GDM1 (cell line): Measurements from ENCODE around the gene PARD3.

Experiments
- DNase-seq: peaks from one replicate; lab custom pipeline; 2025; lab: John Stamatoyannopoulos, UW

Gene PARD3

DNA sequence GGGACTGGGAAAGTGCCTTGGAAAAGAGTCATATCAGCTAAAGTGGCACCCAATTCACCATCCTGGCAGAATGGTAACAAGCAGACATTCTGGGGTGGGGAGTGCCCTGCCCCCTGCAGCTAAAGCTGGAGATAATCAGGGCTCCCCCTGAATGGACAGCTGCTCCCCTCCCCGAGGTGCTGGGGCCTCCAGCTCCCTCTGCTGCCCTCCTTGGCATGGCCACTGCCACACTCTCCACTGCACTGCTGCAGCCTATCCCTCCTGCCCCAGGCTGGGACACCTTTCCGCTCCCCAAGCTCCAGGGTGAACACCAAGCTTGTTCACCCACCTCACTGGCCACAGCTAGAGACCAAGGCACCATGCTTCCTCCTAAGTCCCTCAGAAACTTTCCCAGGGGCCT is 9.8 kb upstream of the PARD3 start:
- no peak for DNase-seq

DNA sequence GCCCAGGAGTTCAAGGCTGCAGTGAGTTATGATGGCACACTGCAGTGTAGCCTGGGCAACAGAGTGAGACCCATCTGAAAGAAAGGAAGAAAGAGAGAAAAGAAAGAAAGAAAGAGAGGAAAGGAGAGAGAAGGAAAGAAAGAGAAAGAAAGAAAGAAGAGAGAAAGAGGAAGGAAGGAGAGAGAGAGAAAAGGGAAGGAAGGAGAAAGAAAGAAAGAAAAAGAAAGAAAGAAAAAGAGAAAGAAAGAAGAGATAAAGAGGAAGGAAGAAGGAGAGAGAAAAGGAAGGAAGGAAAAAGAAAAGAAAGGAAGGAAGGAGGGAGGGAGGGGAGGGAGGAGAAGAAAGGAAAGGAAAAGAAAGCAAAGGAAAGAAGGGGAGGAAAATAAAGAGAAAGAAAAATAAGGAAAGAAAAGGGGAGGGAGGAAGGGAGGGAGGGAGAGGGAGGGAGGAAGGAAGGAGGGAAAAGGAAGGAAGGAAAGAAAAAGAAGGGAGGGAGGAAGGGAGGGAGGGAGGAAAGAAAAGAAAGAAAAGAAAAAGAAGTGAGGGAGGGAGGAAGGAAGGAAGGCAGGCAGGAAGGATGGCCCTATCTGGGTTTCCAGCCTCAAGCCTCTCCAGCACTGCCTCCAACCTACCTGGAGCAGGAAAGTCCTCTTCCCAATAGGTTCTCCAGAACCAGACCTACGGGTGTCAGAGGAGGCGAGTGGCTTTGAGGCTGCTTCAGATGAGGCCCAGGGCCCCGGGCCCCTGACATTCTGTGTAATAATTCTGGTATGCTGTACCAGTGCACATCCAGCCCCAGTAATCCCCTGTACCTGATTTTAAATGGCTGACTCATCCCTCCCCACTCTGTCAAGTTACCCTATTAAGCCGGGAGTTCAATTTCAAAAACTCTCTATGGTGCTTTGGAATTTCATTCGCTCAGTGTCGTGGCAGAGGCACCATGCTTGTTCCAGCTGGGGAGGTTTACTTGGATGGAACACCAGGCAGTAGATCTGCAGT is 6.8 kb upstream of the PARD3 start:
- no peak for DNase-seq

DNA sequence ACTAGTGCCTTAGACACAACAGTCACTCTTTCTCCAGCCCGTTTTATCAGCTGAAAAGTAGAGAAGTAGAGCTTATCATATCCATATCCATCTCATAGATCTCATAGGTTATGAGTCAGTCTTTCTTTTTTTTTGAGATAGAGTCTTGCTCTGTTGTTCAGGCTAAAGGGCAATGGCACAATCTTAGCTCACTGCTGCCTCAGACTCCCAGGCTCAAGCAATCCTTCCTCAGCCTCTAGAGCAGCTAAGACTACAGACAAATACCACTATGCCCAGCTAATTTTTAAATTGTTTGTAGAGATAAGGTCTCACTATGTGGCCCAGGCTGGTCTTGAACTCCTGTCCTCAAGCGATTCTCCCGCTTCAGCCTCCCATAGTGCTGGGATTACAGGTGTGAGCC is 2.5 kb upstream of the PARD3 start:
- no peak for DNase-seq

DNA sequence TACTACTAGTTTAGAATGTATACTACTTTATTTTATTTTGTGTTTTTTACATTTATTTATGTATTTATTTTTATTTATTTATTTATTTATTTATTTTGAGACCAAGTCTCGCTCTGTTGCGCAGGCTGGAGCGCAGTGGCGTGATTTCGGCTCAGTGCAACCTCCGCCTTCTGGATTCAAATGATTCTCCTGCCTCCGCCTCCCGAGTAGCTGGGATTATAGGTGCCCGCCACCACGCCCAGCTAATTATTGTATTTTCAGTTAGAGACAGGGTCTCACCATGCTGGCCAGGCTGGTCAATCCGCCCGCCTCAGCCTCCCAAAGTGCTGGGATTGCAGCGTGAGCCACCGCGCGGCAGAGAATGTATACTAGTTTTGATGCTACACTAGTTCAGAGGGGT is 2.0 kb upstream of the PARD3 start:
- no peak for DNase-seq

DNA sequence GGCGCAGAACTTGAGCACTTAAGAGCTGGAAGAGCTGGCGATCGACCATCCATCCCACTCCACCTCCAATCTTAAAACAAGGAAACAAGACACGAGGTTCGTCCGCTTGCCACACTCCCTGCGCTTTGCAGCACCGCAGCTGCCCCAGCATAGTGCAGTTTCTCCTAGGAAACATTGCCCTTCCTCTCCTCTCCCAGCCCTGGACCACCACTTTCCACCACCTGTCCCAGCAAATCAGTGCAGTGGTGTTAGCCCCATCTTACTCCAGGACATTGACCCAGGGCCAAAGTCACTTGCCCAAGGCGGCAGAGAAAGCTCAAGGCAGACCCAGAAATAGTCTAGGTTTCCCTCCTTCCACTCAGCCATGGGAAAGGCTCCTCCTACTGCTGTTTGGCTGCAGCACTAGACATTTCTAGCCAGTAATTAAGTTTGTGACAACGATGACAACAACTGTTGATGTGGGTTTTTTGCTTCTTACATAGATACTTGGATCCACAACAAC is 1.5 kb upstream of the PARD3 start:
- no peak for DNase-seq

DNA sequence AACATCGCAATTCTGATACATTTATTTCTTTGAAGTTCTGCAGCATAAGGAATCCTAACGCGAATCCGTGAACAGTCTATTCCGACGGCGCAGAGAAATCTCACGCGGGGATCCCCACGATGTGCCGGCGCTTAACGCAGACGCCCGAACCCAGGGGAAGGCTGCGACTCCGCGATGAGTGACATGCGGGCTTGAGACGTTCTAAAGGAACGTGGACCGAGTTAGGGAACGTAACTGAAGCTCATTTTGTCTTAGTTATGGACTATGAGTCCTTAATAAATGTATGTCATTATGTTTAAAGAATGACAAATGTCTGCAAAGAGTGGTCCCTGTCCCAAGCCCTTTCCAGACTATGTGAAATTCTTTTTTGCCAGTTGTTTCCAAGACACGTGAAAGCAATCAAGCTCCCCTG is 995 bp upstream of the PARD3 start:
- DNase-seq: no peak

DNA sequence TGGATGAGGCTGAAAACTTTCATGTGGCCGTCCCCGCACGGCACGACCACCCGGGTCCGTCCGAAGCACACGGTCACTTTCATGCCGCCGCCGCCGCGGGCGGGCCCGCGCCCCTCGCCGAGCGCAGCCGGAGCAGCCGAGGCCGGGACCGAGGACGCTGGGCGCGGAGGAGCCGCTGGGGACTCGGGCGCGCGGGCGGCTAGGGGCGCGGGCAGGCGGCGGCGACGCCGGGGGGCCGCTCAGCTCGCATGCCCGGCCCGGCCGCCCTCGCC is 247 bp downstream of the PARD3 start:
- no peak for DNase-seq

DNA sequence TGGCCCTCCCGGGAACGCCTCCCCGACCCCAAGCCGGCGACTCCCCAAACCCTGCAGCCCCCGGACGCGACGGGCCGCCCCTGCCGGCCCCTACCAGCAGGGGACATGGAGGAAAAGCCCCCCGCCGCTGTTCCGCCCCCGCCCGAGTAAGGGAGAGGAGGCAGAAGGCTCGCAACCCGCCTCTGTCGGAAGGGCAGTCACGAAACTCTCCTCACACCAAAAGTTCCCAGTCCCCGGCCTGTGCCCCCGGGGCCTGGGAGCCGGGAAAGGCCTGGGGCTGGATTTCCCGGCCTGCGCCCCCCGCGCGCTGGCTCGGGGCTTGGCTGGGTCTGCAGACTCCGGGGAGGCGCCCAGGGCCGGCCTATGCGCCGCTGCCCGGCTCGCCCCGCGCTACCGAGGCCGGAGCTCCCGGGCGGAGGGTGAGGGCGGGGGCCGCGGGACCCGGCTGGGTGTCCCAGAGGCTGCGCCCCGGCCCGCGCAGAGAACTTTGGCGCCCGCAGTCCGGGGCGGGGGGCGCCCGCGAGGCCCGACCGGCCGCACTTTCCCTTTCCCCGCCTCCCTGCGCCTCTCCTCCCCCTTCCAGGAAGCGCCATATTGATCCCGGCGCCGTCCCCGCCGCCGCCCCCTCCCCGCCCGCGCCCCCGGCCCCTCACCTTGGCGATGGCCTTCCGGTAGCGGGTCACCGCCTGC is 728 bp downstream of the PARD3 start:
- no peak for DNase-seq

DNA sequence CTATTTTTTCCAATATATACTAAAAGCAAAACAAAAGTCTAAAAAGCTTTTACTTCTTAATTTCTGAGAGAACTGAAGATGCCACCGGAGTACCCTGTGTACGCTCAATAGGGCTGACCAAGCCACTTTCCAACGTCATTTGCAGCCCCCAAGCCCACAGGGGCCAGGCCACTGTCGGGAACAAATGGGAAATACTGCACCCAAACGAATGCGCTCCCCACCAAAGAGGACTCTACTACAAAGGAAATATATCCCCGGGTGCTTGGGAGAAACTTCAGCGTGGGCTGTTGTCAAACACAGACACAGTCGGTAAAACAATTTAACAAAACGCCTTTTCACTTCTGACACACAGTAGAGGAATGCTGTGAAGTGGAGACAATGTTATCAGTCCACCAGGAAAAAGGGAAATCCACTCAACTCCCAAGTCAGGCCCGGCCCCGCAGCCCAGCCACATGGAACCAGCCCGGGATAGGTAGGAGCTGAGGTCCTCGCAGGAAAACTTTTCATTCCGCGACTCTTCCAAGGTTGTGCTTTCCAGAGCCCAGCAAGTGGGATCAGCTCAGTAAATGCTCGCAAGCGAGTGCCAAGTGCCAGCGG is 1.4 kb downstream of the PARD3 start:
- no peak for DNase-seq

DNA sequence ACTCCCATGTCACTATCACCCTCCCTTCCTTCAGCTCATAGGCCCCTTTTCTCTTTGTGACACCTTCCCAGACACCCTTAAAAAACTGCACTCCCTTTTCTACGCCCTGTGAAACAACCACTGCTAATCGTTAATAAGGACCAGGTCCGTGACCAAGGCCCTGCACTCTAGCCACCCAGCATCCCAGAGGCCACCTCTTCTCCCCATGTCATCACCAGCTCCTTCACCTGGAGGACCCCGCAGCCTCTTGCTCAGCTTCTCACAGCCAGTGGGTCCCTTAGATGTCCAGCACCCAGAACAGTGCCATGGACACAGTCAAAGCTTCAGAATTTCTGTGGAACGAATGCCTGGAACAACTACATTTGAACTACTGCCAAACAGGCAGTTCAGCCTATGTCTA is 2.3 kb downstream of the PARD3 start:
- no peak for DNase-seq

DNA sequence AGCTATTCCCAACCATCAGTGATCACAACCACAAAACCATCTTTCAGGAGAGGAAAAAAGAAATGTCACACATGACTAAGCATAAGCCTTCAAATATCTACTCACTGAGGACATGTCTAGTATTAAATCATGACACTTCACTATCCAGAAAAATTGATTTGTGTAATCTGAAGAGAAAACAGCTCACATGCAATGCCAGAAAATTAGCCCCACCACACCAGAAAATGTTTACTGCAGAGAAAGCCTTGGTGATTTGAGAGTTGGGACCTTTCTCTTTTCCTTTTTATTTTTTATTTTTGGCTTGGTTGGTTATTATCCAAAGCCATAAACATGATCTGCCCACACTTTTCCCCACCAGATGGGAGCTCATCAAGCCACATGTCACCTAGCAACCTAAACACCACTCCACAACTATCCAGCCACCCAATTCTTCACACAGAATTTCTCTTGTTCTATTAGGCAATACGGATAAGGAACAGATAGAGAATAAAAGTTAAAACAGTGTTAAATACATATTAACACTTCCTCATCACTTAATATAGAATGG is 3.1 kb downstream of the PARD3 start:
- no peak for DNase-seq

DNA sequence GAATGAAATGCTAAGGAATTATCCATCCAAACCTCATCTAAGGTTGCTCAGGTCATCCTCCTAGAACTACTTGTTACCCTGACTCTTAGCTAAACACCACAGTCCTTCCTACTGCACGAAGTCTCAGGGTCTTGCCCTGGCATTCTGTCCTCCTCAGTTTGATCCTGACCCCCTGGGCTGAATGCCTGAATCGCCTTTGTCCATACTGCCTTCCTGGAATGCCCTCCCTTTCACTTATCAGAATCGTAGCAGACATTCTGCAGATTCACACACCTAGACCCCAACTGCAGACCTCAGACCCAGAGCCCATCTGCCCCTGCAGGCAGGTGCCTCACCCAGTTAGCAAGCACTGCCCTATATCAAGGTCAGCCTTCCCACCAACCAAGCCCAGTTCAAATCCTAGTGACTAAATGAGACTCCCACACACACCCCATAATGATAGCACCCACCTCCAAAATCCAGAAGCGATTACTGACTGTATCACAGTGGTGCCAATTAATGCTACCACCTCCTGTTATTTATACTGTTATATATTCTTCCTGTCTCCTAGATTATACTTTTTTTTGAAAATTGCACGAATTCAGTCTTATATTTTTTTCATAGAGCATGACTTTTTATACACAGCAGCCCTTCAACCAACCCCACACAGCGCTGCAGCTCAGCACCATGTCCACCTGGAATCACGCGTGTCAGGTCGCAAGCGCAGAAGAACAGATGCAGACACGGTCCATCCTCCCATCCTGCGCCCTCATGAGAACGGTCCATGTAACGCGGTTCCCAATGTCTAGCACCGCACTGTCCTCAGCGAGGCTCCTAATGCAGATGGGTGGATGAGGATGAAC is 3.7 kb downstream of the PARD3 start:
- DNase-seq: no peak

DNA sequence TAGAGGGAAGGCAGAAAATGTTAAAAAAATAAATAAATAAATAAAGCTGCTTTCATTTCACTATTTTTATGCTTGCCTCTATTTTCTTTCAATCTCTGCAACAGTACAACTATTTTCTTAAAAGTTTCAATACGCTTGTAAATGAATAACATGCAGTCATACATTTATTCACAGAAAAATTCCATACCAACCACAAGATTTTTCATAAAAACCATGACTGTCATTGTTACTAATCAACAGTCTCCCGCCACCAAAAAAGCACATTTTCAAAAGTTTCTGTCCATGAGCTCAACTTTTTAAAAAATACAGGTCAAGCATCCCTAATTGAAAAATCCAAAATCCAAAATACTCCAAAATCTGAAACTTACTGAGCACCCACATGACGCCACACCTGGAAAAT is 5.3 kb downstream of the PARD3 start:
- DNase-seq: no peak

DNA sequence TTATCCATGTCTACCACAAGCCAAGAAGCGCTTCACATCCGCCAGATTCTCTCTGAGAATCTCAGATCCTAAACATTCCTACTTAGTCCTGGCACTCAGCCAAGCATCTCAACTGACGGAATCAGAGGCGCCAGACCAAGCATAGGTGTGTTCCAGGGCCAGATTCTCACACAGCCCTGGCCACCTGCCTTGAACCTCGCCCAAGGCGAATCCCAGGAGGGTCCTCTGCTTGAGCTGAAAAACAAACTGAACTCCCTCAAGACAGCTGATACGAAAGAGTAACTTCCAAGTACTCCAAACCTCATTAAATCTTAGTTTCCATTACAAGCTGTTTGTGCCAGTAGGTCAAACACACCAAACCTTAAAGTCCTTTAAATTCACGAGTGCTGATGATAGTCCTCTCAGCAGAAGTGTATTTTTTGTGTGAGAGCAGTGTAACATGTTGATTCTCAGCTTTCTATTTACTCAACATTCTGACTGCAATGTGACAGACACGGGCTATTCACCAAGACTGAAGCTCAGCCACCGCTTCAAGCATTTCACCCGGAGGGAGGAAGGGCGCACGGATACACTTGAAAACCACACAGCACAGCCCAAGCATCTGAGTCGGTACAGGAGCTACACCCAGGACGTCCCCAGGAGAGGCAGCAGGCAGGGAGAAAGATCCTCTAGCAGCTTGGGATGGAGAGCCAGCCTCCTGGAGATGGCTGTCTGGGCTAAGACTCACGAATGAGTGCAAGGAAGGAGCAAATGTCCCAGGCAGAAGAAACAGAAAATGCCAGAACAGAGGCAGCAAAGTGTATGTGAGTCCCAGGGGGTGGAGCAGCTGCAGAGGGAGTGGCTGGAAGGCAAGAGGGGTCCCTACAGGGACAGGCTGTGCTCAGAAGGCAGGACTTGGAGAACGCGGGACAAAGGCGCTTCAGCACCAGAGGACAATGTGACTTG is 6.0 kb downstream of the PARD3 start:
- no peak for DNase-seq

DNA sequence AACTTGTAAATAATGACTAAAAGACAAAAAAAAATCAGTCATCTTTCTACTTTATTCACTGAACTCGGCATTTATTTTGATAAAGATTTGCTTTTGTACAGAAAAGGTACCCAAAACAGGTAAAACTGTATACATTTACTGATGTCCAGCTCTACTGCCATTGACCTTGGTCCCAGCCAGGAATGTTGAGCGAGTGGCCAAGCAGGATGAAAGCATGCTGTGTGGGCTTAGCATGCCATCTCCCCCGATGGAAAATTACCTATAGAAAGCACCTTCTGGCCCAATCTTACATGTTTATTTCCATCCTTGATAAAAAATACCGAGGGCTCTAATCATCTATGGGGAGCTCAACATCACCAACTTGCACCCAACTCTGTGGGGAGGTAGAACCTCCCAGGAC is 6.8 kb downstream of the PARD3 start:
- DNase-seq: no peak

DNA sequence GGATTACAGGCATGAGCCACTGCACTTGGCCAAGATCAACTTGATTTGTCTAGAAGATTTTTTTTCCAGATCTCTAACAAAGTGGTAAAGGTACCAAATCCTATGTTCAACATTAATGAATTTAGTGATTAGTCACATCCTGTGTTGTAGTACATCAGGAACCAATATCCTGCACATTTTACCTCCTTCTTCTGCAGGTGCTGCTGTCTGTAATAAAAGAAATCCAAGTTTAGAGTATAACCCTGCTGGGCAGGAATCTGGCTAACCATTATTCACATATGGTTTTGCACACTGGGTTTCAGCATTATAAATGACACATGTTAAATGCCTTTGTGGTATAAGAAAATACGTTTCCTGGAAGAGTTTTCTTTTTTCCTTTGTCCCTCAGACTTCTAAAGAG is 10.8 kb downstream of the PARD3 start:
- DNase-seq: no peak

DNA sequence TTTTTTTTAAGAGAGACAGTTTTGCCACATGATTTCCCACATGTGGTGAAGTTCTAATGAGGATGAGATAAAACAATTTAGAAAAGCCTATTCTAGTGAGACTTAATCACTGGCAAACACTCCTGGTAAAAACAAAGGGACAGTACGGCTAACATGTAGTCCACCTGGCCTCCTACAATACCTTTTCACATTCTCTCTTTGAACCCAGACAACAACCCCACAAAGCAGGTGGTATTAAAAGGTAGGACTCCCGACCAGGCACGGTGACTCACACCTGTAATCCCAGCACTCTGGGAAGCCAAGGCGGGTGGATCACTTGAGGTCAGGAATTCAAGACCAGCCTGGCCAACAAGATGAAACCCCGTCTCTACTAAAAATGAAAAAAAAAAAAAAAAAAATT is 12.4 kb downstream of the PARD3 start:
- no peak for DNase-seq

DNA sequence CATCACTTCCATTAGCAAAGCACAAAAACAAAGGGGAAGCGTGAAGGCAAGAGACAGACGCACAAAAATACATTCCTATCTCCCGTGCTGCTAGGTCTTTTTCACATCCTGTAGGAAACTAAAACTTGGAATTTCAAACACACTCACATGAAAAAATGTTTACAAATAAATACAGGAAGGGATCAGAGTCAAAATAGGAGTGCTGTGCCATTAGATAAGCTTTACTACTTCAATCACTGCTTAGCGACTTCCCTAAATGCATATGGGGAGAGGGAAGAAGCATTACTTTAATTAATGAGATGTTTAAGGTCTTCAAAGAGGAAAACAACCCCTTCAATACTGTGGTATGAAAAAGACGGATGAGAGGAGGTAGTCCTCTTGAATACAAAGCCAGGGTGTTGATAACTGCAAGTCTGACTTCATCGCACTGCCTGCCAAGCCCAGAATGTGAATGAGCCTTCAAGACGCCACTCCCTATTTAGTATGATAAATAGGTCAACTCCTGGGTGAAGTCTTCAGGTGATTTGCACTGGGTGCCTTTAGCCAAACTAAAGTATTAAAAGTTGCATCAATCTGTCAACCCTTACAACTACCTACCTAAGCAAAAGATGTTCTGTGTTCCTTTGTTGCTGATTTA is 13.9 kb downstream of the PARD3 start:
- DNase-seq: no peak

DNA sequence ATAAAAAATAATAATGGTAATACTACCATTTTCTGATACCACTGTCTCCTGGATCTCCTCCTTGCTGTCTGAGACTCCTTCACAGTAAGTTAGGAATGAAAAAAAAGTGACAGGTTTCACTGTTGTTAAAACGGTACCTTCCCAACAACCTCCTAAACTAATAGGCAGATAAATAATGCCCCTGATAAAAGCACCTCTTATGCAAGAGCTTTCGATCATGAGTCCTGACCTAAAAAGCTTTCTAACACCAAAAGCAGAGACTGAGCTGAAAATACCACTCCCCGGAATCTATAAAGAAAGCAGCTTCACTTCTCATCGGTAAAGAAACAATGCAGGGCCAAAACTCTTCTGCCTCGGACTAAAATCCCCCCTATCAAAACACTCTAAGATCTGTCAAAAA is 14.5 kb downstream of the PARD3 start:
- no peak for DNase-seq

DNA sequence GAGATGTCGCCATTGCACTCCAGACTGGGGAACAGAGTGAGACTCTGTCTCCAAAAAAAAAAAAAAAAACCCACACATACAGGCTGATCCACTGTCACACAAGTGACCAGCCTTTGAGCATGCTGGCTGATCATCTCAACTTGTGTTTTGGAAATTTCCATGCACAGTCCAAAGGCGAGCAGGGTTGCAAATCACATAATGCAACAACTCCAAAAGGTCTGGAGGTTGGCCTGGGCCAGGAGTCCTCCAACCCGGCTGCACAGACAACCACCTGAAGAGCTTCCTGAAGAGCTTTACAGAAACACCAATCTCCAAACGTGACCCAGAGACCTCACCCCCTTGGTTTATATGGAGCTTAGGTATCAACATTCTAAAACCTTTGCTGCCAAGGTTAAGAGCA is 16.4 kb downstream of the PARD3 start:
- no peak for DNase-seq
